Activated CD8-positive, alpha-beta memory T cell treated with anti-CD3 and anti-CD28 coated beads for 1 hour (primary cell): ENCODE data around the gene RRP12.
"Not testable (repeated sequence)": the region's sequence is repeated elsewhere in the genome, so short reads cannot be mapped to it uniquely, and the experiment has no call there.

Experiments
- DNase-seq, 2 donors: peaks; one replicate each; pipeline ENCODE4 v3.0.0-alpha.2; 2020; ENCODE audit warnings: low read depth in 1 of 2; ENCODE audit errors: extremely low read depth in 1 of 2

RRP12 gene

DNA sequence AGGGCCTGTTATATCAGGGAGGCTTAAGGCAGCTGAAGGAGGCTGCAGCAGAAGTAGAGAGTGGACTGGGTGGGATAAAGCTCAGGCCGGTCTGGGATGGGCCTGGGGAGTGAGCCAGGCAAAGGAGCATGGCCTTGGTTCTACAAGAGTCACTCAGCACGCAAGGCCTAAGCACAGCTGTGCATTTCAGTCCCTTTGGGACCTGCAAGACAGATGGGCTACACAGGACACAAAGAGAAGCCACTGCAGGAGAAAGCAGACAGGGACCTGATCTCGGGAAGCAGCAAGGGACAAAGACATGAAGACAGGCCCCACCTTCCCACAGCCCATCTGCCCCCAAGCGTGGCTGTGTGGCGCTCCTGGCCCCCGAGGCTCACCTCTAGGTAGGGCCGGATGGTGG is 29.4 kb downstream of the RRP12 start:
- no peak for DNase-seq

DNA sequence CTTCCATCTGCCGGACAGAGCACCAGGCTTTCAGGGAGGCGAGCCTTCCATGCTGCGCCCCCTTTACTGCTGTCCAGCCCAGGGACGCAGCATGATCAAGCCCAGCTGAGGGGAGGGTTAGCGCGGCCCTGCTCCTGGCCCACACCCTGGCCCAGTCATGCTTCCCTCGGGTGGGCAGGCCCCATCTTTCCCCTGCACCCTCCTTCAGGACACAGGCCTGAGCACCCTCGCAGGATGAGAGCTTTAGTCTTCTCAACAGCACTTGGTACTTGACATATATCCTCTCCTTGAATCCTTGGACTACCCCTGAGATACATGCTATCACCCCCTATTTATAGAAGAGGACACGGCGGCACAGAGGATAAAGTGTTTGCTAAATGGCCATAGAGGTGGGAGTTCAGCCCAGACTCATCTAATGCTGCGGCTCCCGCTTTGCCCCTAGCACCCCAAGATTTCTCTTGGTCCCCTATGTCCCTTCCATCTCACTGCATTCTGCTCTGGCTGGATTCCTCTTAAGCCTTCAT is 34.0 kb downstream of the RRP12 start:
- DNase-seq = no peak

DNA sequence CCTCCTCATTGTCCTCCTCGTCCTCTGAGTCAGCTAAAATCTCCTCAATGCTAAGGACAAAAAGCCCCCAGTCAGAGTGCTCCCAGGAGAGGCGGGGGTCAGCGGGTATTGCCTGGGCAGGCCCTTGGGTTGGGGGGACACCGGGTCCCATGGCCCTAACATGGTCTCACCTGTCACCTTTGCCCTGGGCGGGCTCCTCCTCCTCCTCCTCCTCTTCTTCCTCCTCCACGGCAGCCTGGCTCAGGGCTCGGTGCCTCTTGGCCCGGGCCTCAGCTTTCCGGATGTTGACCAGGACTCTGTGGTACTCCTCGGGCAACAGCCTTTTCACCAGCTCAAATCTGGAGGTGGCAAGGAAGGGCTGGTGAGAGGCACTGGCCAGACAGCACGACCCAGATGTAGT is 34.6 kb downstream of the RRP12 start:
- no peak for DNase-seq

DNA sequence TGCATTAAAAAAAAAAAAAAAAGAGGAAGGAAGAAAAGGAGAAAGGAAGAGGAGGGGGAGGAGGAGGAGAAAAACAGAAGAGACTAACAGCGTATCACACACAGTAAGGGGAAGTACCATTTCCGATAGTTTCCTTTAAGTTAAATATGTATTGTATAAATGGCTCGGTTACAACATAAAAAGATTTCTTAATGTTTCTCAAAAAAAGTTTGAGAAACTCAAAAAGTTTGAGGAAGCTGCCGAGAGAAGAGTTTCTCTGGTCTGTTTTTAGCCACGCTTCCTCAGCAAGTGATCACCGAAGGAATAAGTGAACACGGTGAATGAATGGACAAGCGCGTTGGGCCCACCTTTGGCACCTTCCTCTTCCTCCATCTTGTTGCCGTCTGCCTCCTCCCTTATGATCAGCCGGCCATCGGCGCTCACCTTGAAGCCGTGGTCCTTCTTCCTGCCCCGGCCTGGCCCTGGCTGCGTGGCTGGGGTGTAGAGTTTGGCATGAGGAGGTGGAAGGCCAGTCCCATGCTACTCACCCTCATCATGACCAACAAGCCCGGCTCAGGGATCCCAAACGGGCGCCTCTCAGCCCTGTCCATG is 35.3 kb downstream of the RRP12 start:
- no peak for DNase-seq

DNA sequence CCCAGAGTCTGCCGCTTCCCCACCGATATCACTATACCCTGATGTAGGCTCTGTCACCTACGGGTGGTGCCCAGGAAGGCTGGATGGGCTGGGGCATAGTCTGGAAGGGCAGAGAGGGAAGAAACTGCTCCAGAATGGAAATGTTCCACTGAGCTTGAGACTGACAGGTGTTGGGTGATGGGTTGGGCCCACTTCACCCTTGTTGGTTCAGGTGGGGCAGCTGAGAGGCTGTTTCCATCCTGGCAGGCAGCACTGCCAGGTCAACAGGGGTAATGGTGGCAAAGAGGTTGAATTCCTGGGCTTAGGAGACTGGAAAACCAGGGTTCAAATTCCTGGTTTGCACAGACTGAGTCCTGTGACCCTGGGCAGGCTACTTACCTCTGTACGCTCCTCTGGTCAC is 38.1 kb downstream of the RRP12 start:
- no peak for DNase-seq

DNA sequence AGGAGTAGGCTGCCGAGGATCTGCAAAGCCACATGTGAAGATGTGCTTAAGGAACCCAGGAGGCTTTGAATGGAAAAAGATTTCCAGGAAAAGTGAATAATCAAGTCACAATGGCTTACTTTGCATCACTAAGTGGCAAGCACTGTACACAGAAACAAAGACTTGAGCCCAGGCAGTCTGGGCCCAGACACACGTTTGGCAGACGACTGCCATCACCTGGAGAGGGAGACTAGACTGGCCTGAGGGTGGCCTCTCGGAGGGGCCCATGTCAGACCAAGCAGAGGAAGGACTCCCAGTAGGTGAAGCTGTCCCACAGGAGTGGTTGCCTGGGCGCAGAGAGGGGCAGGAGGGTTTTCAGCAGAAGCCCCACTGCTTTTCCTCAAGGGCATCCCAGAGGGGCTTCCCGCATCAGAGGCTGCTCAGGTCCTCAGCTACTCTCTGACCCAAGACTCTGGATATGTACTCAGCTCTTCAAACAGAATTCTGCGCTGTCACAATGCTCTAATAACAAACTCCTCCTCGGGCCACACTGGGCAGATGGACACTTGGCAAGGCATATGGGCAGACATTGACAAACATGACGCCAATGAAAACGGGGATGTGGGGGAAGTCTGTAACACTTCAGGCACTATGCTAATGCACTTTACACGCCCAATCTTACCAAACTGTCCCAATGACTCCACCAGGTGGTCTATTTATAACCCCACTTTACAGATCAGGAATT is 38.7 kb downstream of the RRP12 start:
- no peak for DNase-seq

DNA sequence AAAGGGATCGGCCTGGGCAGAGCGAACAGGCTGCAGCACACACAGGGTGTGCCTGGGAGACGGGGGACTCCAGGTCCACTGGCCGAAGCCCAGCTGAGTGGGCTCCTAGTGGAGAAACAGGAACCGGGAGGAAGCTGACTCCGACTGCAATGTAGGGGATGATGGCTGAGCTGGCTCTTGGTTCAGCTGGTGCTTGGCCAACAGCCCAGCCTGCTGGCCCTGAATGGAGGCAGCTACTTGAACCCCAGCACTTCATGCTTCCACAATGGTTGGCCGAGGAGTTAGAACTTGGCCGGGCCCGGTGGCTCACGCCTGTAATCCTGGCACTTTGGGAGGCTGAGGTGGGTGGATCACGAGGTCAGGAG is 39.6 kb downstream of the RRP12 start:
- no peak for DNase-seq

DNA sequence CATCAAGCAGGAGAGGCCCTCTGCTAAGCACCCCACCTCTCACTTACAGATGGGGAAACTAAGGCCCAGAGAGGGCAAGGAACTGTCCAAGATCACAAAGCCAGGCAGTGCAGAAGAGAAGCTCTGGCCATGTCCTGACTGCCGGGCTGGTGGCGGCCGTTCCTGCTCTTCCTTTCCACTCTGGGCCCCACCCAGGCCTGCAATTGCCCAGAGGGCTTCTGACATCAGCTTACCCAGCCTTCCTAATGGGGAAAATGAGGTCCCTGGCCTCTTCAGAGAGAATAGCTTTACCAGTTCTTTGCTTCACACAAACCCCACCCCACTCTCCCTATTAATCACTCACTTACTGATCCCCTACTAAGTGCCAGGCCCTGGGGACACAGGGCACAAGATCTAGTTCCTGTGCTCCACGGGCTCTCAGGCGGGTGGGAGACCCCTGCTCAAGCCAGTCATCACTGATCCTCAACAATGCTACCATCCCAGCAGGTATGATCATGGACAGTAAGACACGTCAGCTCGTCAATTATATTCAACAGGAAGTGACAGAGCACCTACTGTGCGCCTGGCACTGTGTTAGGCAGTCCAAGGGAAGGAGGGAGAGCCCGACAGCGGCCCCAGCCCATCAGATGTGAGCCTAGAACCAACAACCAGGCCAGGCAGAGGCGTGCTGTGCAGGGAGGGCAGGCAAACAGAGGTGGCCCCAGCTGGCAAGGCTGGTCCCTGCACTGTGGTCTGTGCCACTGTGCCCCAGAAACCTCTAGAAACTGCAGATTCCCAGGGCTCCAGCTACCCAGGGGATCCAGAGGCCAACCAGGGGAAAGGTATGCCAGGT is 40.2 kb downstream of the RRP12 start:
- DNase-seq = no peak

DNA sequence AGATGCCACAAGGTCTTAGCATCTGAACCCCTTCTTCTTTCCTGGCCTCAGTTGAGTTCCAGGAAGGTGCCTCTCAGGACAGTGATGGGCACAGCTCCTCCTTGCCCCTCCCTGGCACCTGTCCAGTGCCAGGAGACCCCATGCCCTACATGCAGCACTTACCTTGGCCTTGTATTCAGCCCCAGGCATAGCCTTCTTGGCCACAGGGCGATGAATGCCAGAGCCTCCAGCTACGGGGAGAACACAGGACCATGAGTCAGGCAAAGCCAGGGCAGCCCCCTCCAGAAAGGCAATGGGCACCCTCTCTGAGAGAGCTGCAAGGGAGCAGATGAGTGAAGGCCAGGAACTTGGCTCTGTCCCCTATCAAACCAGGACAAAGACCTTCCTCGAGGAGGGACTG is 42.4 kb downstream of the RRP12 start:
- no peak for DNase-seq

DNA sequence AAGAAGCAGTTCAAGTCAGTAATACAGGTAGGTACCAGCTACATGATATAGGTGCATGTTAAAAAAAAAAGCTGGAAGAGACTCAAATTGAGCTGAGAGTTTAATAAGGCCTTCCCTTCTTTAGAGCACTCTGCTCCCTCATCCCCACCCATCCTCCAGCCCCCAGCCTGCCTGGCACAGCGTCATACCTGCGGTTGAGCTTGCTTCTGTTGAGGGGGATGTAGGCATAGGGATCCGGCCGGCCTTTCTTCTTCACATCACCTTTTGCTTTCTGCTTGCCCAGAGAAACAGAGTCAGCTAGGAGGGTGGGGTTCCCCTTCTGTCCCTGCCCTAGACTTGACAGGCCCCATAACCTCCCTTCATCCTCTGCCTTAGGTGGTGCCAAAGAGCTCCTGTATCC is 42.8 kb downstream of the RRP12 start:
- DNase-seq = no peak

DNA sequence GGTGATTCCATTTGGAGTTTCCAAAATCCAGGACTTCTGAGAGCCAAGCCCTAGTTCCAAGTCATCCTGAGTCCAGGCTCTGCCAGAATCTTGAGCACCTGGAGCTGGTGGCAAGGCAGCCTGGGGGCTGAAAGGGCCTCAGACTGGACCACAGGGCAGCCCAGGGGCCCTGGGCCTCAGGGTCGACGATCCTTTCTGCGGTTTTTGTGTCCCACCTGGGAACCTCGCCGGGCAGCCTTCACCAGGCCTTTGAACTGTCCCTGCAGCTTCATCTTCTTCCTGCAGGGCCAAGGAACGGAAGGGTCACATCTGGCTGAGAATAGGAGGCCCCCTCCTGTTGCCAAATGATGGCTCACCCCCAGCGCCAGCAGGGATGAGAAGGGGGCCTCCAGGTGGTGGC is 44.2 kb downstream of the RRP12 start:
- no peak for DNase-seq

DNA sequence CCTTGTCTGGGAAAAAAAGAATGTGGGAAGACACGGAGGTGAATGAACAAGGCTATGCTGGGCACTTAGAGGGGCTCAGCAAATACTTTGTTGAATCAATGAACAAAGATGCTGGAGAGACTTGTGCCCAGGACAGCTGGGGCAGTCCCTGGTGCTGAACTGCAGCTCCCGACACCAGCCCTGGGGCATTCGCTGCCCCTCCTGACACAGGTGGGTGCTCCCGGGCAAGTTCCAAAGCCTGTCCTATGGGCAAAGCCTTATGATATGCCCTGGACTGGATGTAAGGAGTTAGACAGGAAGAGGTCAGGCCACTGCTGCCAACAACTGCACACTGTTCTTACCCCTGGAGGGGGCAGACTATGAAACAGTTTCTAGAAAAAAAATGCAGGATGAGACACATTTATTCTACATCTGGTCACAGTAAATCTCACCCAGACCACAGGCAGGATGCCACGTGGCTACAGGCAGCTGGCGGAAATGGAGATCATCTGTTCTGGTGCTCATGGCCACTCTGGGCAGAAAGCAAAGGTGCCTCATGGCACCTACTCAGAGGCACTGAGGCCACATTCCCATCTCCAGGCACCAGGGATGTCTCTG is 44.7 kb downstream of the RRP12 start:
- no peak for DNase-seq

DNA sequence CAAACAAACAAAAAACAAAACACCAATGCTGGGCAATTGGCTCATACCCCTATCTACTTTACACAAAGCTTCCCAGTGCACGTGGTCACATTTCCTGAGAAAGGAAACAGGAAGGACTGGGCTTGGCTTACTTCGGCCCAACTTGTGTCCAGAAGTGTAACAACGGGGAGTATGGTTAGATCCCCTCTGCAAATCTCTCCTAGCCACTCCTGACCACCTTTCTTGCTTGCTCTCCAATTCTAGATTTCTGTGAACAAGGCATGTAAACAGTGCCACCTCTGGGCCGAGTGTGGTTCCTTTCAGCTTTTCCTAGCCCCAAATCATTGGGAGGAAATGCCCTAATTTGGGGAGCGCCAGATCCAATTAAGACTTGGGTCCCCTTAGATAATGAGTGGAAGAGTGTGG is 45.6 kb downstream of the RRP12 start:
- no peak for DNase-seq

DNA sequence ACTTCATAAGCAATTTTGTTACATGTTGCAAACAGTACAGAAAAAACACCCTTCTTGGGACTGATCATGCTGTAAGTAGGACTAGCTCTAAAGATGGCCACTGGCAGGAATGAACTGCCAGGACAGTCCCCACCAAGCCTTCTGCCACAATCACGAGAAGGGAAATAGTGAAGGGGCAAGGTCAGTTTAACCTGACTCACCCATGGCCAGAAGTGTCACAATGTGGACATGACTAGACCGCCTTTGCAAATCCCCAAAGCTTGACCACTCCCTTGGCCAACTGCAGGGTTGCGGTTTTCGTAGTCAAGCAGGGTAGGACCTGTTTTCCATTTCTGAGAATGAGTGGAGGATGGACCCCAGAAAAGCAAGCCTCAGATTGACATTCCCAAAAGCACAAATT is 47.2 kb downstream of the RRP12 start:
- DNase-seq = no peak

DNA sequence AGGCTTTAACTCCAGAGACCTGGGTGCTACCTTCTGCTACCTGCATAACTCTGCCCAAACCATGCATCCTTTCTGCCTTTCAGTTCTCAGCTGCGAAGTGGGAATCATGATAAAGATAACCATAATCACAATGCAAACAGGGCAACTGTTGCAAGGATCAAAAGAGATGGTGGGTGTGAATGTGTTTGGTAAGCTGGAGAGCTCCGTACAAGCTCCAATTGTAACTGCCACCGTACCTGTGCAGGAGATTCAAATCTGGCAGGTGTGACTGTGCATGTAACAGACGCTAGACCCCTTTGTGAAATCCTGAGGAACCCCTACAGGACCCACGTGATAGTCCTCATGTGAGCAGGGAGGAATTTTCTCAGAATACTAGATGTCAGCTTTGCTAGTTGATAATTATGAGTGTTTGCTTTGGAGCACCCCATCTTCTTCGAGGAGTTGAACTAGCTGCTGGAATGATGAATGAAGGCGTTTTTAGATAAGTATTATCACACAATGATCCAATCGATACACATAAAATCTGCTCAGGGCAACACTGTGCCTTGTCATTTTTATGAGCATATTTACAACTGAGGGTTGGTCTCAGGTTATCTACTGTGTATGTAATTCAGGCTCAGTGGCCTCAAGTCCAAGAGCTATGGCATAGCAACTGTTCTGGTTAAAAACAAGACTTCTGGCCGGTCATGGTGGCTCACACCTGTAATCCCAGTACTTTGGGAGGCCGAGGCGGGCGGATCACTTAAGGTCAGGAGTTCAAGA is 51.2 kb downstream of the RRP12 start:
- DNase-seq = no peak

DNA sequence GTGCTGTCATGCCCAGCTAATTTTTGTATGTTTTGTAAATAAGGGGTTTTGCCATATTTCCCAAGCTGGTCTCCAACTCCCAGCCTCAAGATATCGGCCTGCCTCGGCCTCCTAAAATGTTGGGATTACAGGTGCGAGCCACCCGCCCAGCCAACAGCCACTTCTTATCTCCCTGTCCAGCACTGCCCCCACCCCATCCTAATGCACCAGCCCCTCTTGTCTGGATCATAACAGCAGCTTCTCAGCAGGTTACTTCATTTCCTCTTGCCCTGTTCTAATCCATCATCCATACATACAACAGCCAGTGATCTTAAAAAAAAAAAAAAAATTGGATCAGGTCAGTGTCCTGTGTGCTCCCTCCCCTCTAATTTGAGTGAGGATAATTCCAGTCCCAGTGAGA is 53.8 kb downstream of the RRP12 start:
- no peak for DNase-seq

DNA sequence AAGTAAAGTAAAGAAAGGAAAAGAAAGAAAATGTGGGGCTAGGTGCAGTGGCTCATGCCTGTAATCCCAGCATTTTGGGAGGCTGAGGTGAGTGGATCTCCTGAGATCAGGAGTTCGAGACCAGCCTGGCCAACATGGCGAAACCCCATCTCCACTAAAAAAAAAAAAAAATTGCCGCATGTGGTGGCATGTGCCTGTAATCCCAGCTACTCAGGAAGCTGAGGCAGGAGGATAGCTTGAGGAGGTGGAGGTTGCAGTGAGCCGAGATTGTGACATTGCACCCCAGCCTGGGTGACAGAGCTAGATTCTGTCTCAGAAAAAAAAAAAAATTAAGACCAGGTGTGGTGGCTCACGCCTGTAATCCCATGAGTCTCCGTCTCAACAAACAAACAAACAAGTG is 57.5 kb downstream of the RRP12 start:
- DNase-seq = not testable (repeated sequence)

DNA sequence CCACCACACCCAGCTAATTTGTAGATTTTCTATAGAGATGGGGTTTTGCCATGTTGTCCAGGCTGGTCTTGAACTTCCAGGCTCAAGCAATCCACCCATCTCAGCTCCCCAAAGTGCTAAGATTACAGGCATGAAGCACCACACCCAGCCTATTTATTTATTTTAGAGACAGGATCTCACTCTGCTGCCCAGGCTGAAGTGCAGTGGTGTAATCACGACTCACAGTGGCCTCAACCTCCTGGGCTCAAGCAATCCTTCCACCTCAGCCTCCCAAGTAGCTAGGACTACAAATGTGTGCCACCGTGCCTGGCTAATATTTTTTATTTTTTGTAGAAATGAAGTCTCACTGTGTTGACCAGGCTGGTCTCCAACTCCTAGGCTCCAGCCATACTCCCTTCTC is 59.7 kb downstream of the RRP12 start:
- DNase-seq = no peak

DNA sequence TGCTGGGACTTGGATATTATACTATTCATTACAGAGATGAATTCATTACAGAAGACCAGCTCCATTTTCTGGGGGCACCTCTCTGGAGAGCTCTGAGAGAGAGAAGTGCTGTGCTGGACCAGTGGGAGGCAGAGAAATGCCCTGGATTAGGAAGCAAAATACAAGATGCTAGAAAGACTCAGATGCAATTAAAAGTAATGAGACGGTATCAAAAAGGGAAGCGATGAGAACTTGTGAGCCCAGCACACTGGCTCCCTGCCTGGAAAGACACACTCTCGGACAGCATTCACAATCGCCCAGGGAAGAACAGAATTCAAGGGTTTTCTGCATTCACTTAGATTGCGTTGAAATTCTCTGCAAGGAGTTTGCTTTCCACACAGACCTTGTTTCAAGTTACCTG is 63.1 kb downstream of the RRP12 start:
- no peak for DNase-seq

DNA sequence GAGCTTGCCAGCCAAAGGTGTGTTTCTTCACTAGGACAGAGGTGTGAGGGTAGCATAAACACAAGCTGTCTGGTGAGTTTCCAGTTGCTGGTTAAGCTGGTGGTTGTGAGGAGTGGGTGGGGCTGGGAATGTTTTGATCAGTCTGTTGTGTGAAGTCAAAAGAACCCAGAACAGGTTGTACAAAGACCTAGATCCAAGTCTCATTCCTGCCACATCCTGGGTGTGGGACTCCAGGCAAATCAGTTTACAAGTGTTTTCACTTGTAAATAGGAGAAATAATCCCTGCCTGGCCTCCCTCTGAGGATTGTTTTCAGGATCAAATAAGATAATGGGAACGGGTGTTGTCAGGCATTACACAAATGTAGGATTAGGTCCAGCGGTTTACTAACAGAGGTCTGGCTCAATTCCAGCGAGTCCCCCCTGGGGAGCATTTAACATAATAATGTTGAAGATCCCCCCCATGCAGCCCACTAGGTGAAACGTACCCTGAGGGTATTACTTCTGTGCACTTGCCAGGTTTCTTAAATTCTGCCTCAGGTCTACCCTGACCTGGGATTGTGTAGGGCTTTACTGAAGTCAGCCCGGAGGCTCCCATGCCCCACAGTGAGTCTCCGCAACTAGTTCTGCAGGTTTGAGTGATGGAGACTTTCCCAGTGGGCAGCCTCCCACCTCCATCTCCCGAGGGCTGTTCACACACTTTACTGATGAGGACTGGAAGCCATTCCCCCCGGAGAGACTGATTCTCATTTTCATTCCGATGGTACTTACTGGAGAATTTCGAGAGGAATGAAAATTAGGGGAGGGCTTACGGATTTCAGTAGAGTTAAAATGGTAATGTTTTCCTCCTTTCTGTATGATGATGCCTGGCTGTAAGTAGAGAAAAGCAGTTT is 64.0 kb downstream of the RRP12 start:
- DNase-seq = no peak
